DND-41 (cell line): Measurements from ENCODE around the gene FOXD2.

Experiments used
- CTCF ChIP-seq: IDR thresholded peaks from 2 replicates; pipeline ENCODE4 v1.5.1; 2012; ENCODE audit warnings: borderline replicate concordance, low read length, moderate library complexity, mild to moderate bottlenecking; ENCODE audit not compliant: poor library complexity, severe bottlenecking; ENCODE audit errors: extremely low read depth
- EZH2 ChIP-seq: IDR thresholded peaks from 3 replicates; pipeline ENCODE4 v1.6.1; 2012; ENCODE audit warnings: borderline replicate concordance, low read depth, mild to moderate bottlenecking, moderate library complexity, low read length, inconsistent platforms; ENCODE audit not compliant: severe bottlenecking

DNA sequence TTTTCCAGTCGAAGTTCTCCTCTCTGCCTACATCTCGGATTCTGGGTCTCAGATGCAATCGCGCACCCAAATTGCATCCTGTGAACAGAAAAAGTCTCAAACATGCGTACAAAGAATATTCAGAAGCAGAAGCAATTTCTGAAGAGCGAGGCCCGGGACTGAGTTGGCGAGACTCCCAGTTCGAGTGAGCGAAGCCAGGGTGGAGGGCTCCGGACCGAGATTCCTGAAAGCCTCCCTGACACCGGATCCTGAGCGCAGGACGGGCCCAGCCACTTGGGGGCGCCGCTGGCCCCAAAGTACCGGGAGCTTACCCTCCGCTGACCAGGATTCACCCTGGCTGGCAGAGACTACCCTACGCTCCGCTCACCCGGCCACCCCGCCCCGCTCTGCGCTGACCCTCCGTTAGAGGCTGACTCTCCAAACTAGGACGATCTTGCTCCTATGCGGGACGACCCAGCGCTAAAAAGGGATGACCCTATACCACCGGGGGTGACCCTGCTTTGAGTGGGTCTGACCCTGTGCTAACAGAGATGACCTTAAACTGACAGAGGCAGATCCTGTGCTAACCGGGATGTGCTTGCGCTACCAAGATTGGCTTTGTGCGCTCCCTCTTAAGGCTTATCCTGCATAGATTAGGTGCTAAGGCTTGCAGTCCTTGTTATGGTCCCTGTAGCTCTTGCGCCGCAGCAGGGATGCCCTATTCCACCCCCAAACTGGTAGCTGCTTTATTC, 12.1 kb downstream of the FOXD2 start:
- TF ChIP-seq CTCF (peak; percentile 50), EZH2 (no peak)
